CMK (cell line): Measurements from ENCODE around the gene VGF.

ENCODE experiments used
- DNase-seq: peaks from one replicate; pipeline ENCODE4 v3.0.0-alpha.2; 2010; ENCODE audit warnings: low read depth

VGF gene

GRCh38 chr7:101185258-101185839 lies 20.0 kb upstream of the VGF start:
- no peak for DNase-seq

- no peak for DNase-seq
Measured at GRCh38 chr7:101180130-101180755, 14.9 kb upstream of the VGF start, which contains the start of gene NAT16. Gene NAT16 (minus strand): TSS chr7:101180293. CDS start chr7:101174807, 5,486 bp downstream.

GRCh38 chr7:101179713-101180112 lies 14.3 kb upstream of the VGF start:
- DNase-seq = no peak

- no peak for DNase-seq
Measured at GRCh38 chr7:101179117-101179516, 13.7 kb upstream of the VGF start.

GRCh38 chr7:101177644-101178043 lies 12.3 kb upstream of the VGF start:
- DNase-seq = no peak

GRCh38 chr7:101175664-101176063 lies 10.3 kb upstream of the VGF start:
- DNase-seq = no peak

- no peak for DNase-seq
Measured at GRCh38 chr7:101174322-101174854, 9.0 kb upstream of the VGF start.

- no peak for DNase-seq
Measured at GRCh38 chr7:101173752-101174244, 8.4 kb upstream of the VGF start.

- no peak for DNase-seq
Measured at GRCh38 chr7:101172854-101173751, 7.7 kb upstream of the VGF start.

GRCh38 chr7:101172005-101172853 lies 6.9 kb upstream of the VGF start:
- DNase-seq = no peak

GRCh38 chr7:101171442-101171837 lies 6.1 kb upstream of the VGF start:
- DNase-seq = no peak

GRCh38 chr7:101170617-101171441 lies 5.5 kb upstream of the VGF start:
- no peak for DNase-seq

- no peak for DNase-seq
Measured at GRCh38 chr7:101169838-101170551, 4.6 kb upstream of the VGF start.

GRCh38 chr7:101169110-101169837 lies 3.9 kb upstream of the VGF start:
- no peak for DNase-seq

GRCh38 chr7:101168412-101169049 lies 3.2 kb upstream of the VGF start:
- no peak for DNase-seq

- no peak for DNase-seq
Measured at GRCh38 chr7:101167645-101168411, 2.5 kb upstream of the VGF start.

- DNase-seq = no peak
Measured at GRCh38 chr7:101166909-101167644, 1.7 kb upstream of the VGF start.

GRCh38 chr7:101166648-101166908 lies 1.2 kb upstream of the VGF start:
- DNase-seq = no peak
